Naive B cell (primary cell): ENCODE data around the gene KRTAP4-11. TPM values are rescaled to one million over a fixed set of nuclear protein-coding genes. Genes with fewer than 3 reads are reported as not detected.
"Not testable (repeated sequence)": the region's sequence is repeated elsewhere in the genome, so short reads cannot be mapped to it uniquely, and the experiment has no call there.

Experiments used
- ATAC-seq, 2 donors: fragments of 150-1000 bp; cut with Tn5 transposase; 2 replicates each; pipeline ENCODE4 v1.10.0; 2021; ENCODE audit warnings: low read depth in 2 of 2, mild to moderate bottlenecking in 2 of 2, moderate library complexity in 2 of 2
- DNase-seq: peaks from one replicate; pipeline ENCODE4 v3.0.0; 2022
- H3K27ac Mint-ChIP-seq, 6 donors: one replicate each; pipeline ENCODE4 v1.8.0; 2020 to 2022; ENCODE audit warnings: mild to moderate bottlenecking in 6 of 6, mixed read lengths in 6 of 6, moderate library complexity in 5 of 6, inconsistent platforms in 2 of 6
- H3K27me3 Mint-ChIP-seq, 3 donors: one replicate each; pipeline ENCODE4 v1.8.0; 2021 to 2022; ENCODE audit warnings: mixed read lengths in 3 of 3, mild to moderate bottlenecking in 1 of 3
- H3K36me3 Mint-ChIP-seq, 2 donors: one replicate each; pipeline ENCODE4 v1.8.0; 2020 to 2022; ENCODE audit warnings: mixed read lengths in 2 of 2, inconsistent platforms in 1 of 2, mild to moderate bottlenecking in 1 of 2
- H3K4me1 Mint-ChIP-seq, 3 donors: one replicate each; pipeline ENCODE4 v1.8.0; 2020 to 2022; ENCODE audit warnings: mixed read lengths in 3 of 3, inconsistent platforms in 1 of 3, mild to moderate bottlenecking in 1 of 3, moderate library complexity in 1 of 3
- H3K4me3 Mint-ChIP-seq, 8 donors: one replicate each; pipeline ENCODE4 v1.8.0; 2020 to 2022; ENCODE audit warnings: mild to moderate bottlenecking in 8 of 8, mixed read lengths in 8 of 8, moderate library complexity in 8 of 8, inconsistent platforms in 2 of 8
- H3K9me3 Mint-ChIP-seq, 7 donors: one replicate each; pipeline ENCODE4 v1.8.0; 2020 to 2022; ENCODE audit warnings: mixed read lengths in 7 of 7, mild to moderate bottlenecking in 5 of 7, inconsistent platforms in 2 of 7, moderate library complexity in 1 of 7
- polyA plus RNA-seq, 6 donors: library from polyadenylated mRNA; unstranded; fragments of 300-500 nt; fragmentation: Illumina TruSeq; gene quantifications; one replicate each; pipeline ENCODE4 v1.2.3, GENCODE V29; 2021; ENCODE audit warnings: low read depth in 6 of 6

KRTAP4-11 gene
- not detected for polyA plus RNA-seq

- H3K27me3 Mint-ChIP-seq, ATAC-seq, DNase-seq: not testable (repeated sequence)
- H3K9me3 Mint-ChIP-seq, result peaks cover 0 to 22% (median 4%) of the 10 kb centered on the region in 7 donors
- peak within 1 kb of the TSS in 6 of 8 donors; percentile 36 to 87 (median 74) for H3K4me3 Mint-ChIP-seq
- peaks cover 10 to 27% of the 10 kb centered on the region in 2 donors for H3K36me3 Mint-ChIP-seq
- H3K4me1 Mint-ChIP-seq, result peaks cover 53 to 92% (median 65%) of the 10 kb centered on the region in 3 donors
- H3K27ac Mint-ChIP-seq, result peak within 1 kb of the TSS; percentile 91 to 100 (median 98)
Observed at GRCh38 chr17:41117846-41118386, at the start of gene KRTAP4-11. Gene KRTAP4-11 (minus strand): TSS chr17:41118373. CDS start chr17:41118315, 58 bp downstream.

GRCh38 chr17:41167561-41167960 lies 49.4 kb upstream of the KRTAP4-11 start:
- H3K9me3 Mint-ChIP-seq, result no peaks in the 10 kb centered on the region
- no peaks in the 10 kb centered on the region for H3K36me3 Mint-ChIP-seq
- H3K27me3 Mint-ChIP-seq, result no peaks in the 10 kb centered on the region
- peaks cover 8 to 12% (median 9%) of the 10 kb centered on the region in 3 donors for H3K4me1 Mint-ChIP-seq
- DNase-seq (no peak), ATAC-seq (no peak)
- H3K27ac Mint-ChIP-seq, result no peak overlapping the region
- H3K4me3 Mint-ChIP-seq, result no peak overlapping the region

GRCh38 chr17:41163828-41164227 lies 45.7 kb upstream of the KRTAP4-11 start:
- Mint-ChIP-seq H3K4me3 (no peak overlapping the region), H3K27ac (no peak overlapping the region), H3K9me3 (no peaks in the 10 kb centered on the region), H3K27me3 (peaks cover 0 to 6% (median 0%) of the 10 kb centered on the region in 3 donors), H3K4me1 (peaks cover 4 to 14% (median 9%) of the 10 kb centered on the region in 3 donors), H3K36me3 (no peaks in the 10 kb centered on the region)
- ATAC-seq (no peak), DNase-seq (no peak)

- ATAC-seq (no peak), DNase-seq (no peak)
- Mint-ChIP-seq H3K27ac (peak within 1 kb of the TSS in 2 of 6 donors; percentile 18 to 42), H3K9me3 (no peaks in the 10 kb centered on the region), H3K4me3 (peak within 1 kb of the TSS in 1 of 8 donors; percentile 38), H3K4me1 (peaks cover 5 to 21% (median 9%) of the 10 kb centered on the region in 3 donors), H3K27me3 (peaks cover 0 to 6% (median 5%) of the 10 kb centered on the region in 3 donors), H3K36me3 (no peaks in the 10 kb centered on the region)
Observed at GRCh38 chr17:41160648-41161047, 42.5 kb upstream of the KRTAP4-11 start, which contains the start of gene KRTAP4-4. Gene KRTAP4-4 (minus strand): TSS chr17:41160748. CDS start chr17:41160691, 57 bp downstream.

GRCh38 chr17:41160190-41160589 lies 42.0 kb upstream of the KRTAP4-11 start:
- not testable (repeated sequence) for DNase-seq, ATAC-seq, H3K4me3 Mint-ChIP-seq, H3K27me3 Mint-ChIP-seq, H3K36me3 Mint-ChIP-seq, H3K27ac Mint-ChIP-seq, H3K9me3 Mint-ChIP-seq
- peaks cover 5 to 21% (median 9%) of the 10 kb centered on the region in 3 donors for H3K4me1 Mint-ChIP-seq

GRCh38 chr17:41153856-41154255 lies 35.7 kb upstream of the KRTAP4-11 start:
- no peaks in the 10 kb centered on the region for H3K9me3 Mint-ChIP-seq
- peaks cover 10 to 19% (median 16%) of the 10 kb centered on the region in 3 donors for H3K4me1 Mint-ChIP-seq
- peak overlapping the region in 2 of 6 donors; percentile 32 to 33 for H3K27ac Mint-ChIP-seq
- ATAC-seq (no peak), DNase-seq (no peak)
- H3K27me3 Mint-ChIP-seq, result peaks cover 0 to 8% (median under 1%) of the 10 kb centered on the region in 3 donors
- no peaks in the 10 kb centered on the region for H3K36me3 Mint-ChIP-seq
- H3K4me3 Mint-ChIP-seq, result peak overlapping the region in 1 of 8 donors; percentile 7

GRCh38 chr17:41151525-41151924 lies 33.4 kb upstream of the KRTAP4-11 start:
- Mint-ChIP-seq H3K27ac (no peak overlapping the region), H3K36me3 (no peaks in the 10 kb centered on the region), H3K4me3 (no peak overlapping the region), H3K9me3 (peaks cover 0 to 4% (median 0%) of the 10 kb centered on the region in 7 donors), H3K4me1 (peaks cover 13 to 18% (median 16%) of the 10 kb centered on the region in 3 donors), H3K27me3 (peaks cover 0 to 5% (median 4%) of the 10 kb centered on the region in 3 donors)
- DNase-seq, result no peak
- no peak for ATAC-seq

- no peaks in the 10 kb centered on the region for H3K36me3 Mint-ChIP-seq
- H3K4me3 Mint-ChIP-seq, result no peak overlapping the region
- peaks cover 0 to 4% (median 2%) of the 10 kb centered on the region in 7 donors for H3K9me3 Mint-ChIP-seq
- H3K27me3 Mint-ChIP-seq, result peaks cover 0 to 5% (median 4%) of the 10 kb centered on the region in 3 donors
- ATAC-seq, result no peak
- H3K27ac Mint-ChIP-seq, result no peak overlapping the region
- peaks cover 15 to 18% (median 16%) of the 10 kb centered on the region in 3 donors for H3K4me1 Mint-ChIP-seq
- no peak for DNase-seq
Observed at GRCh38 chr17:41150026-41150425, 31.9 kb upstream of the KRTAP4-11 start.

GRCh38 chr17:41149652-41149985 lies 31.4 kb upstream of the KRTAP4-11 start, which contains the start of gene KRTAP4-5:
Gene KRTAP4-5 (minus strand): TSS chr17:41149825. CDS start chr17:41149767, 58 bp downstream.
- no peaks in the 10 kb centered on the region for H3K36me3 Mint-ChIP-seq
- no peak for DNase-seq
- peak within 1 kb of the TSS in 3 of 6 donors; percentile 45 to 96 (median 64) for H3K27ac Mint-ChIP-seq
- peaks cover 0 to 5% (median 4%) of the 10 kb centered on the region in 3 donors for H3K27me3 Mint-ChIP-seq
- H3K4me1 Mint-ChIP-seq, result peaks cover 16 to 18% (median 17%) of the 10 kb centered on the region in 3 donors
- H3K9me3 Mint-ChIP-seq, result peaks cover 0 to 5% (median 4%) of the 10 kb centered on the region in 7 donors
- no peak within 1 kb of the TSS for H3K4me3 Mint-ChIP-seq
- ATAC-seq, result no peak

GRCh38 chr17:41148971-41149651 lies 30.9 kb upstream of the KRTAP4-11 start:
- not testable (repeated sequence) for DNase-seq, H3K27me3 Mint-ChIP-seq, H3K4me3 Mint-ChIP-seq, ATAC-seq, H3K36me3 Mint-ChIP-seq, H3K9me3 Mint-ChIP-seq
- Mint-ChIP-seq H3K4me1 (peaks cover 11 to 17% (median 15%) of the 10 kb centered on the region in 3 donors), H3K27ac (peak overlapping the region in 2 of 6 donors; percentile 64 to 96)

GRCh38 chr17:41147531-41148204 lies 29.5 kb upstream of the KRTAP4-11 start:
- peaks cover 8 to 17% (median 10%) of the 10 kb centered on the region in 3 donors for H3K4me1 Mint-ChIP-seq
- peak overlapping the region in 5 of 6 donors; percentile 1 to 57 (median 27) for H3K27ac Mint-ChIP-seq
- H3K27me3 Mint-ChIP-seq, result peaks cover 0 to 5% (median 4%) of the 10 kb centered on the region in 3 donors
- peak overlapping the region in 1 of 8 donors; percentile 64 for H3K4me3 Mint-ChIP-seq
- peaks cover 9 to 20% (median 13%) of the 10 kb centered on the region in 7 donors for H3K9me3 Mint-ChIP-seq
- peaks cover 6 to 15% of the 10 kb centered on the region in 2 donors for H3K36me3 Mint-ChIP-seq
- DNase-seq (no peak), ATAC-seq (no peak)

GRCh38 chr17:41145261-41145660 lies 27.1 kb upstream of the KRTAP4-11 start:
- Mint-ChIP-seq H3K27me3 (peaks cover 0 to 5% (median 4%) of the 10 kb centered on the region in 3 donors), H3K9me3 (peaks cover 14 to 41% (median 31%) of the 10 kb centered on the region in 7 donors), H3K36me3 (peaks cover 14 to 33% of the 10 kb centered on the region in 2 donors), H3K4me3 (peak overlapping the region in 1 of 8 donors; percentile 78), H3K27ac (peak overlapping the region in 3 of 6 donors; percentile 93 to 94 (median 93)), H3K4me1 (peaks cover 14 to 20% (median 16%) of the 10 kb centered on the region in 3 donors)
- ATAC-seq, result no peak
- no peak for DNase-seq

GRCh38 chr17:41144846-41145245 lies 26.7 kb upstream of the KRTAP4-11 start:
- Mint-ChIP-seq H3K27me3 (peaks cover 0 to 6% (median 4%) of the 10 kb centered on the region in 3 donors), H3K27ac (peak overlapping the region in 3 of 6 donors; percentile 93 to 94 (median 93)), H3K9me3 (peaks cover 14 to 43% (median 32%) of the 10 kb centered on the region in 7 donors), H3K4me1 (peaks cover 14 to 20% (median 16%) of the 10 kb centered on the region in 3 donors), H3K36me3 (peaks cover 14 to 36% of the 10 kb centered on the region in 2 donors), H3K4me3 (peak overlapping the region in 1 of 8 donors; percentile 78)
- ATAC-seq (no peak), DNase-seq (no peak)
